ENCODE results near the gene P4HA2. TPM values are rescaled to one million over a fixed set of nuclear protein-coding genes. Genes with fewer than 3 reads are reported as not detected.

P4HA2 gene
- polyA plus RNA-seq, 1 donor from 2014 or later, result 0.26 TPM

DNA sequence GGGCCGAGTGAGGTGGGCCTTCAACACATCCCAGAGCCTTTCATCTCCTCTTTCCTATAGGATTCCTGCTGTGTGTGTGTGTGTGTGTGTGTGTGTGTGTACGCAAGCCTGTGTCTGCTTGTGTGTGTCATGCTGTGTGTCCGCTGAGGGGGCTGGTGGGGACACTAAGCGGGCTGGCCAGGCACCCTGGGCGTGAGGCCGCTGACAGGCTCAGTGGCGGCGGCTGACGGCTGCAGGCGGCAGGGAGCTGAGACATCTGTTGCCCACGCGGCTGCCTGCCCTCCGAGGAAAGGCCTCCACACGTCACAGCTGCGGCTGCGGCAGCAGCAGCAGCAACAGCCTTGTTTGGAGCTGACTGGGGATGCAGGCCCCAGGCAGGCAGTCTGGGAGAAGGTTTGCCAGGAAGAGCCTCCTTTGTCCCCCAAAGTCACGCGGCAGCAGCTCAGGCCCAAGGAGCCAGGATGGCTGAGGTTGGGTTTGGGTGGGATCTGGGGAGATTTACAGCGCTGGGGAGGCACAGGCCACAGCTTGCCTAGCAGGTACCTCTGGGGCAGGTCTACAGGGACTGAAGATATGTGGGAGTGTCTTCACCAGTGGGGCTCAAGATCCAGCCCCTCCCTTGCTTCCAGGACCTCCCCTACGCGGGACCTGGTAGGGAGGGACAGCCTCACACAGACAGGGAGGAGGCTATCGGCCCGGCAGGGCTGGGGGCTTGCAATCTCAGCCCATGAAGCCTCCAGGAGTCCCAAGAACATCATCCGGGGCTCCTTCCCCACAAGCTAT is 31.6 kb upstream of the P4HA2 start:
- Mint-ChIP-seq H3K9me3 (no peaks in the 10 kb centered on the region), H3K27me3 (peaks cover 17% of the 10 kb centered on the region), H3K27ac (no peak overlapping the region), H3K36me3 (peaks cover 3% of the 10 kb centered on the region), H3K4me3 (peak overlapping the region in 1 of 4 donors; percentile 32), H3K4me1 (no peaks in the 10 kb centered on the region)

GRCh38 chr5:132258102-132259068 is 30.7 kb upstream of the P4HA2 start:
- Mint-ChIP-seq H3K27me3 (peaks cover 17% of the 10 kb centered on the region), H3K36me3 (peaks cover 3% of the 10 kb centered on the region), H3K9me3 (no peaks in the 10 kb centered on the region), H3K27ac (no peak overlapping the region), H3K4me3 (peak overlapping the region in 1 of 4 donors; percentile 55), H3K4me1 (no peaks in the 10 kb centered on the region)

- Mint-ChIP-seq H3K4me3 (peak within 1 kb of the TSS in 1 of 4 donors; percentile 67), H3K9me3 (no peaks in the 10 kb centered on the region), H3K36me3 (peaks cover 3% of the 10 kb centered on the region), H3K4me1 (no peaks in the 10 kb centered on the region), H3K27me3 (peaks cover 17% of the 10 kb centered on the region), H3K27ac (no peak within 1 kb of the TSS)
Measured at GRCh38 chr5:132257131-132258101, 29.8 kb upstream of the P4HA2 start, which contains the start of gene PDLIM4. TSS of gene PDLIM4 (plus strand) at chr5:132257696. CDS start at chr5:132257735, 39 bp downstream.

DNA sequence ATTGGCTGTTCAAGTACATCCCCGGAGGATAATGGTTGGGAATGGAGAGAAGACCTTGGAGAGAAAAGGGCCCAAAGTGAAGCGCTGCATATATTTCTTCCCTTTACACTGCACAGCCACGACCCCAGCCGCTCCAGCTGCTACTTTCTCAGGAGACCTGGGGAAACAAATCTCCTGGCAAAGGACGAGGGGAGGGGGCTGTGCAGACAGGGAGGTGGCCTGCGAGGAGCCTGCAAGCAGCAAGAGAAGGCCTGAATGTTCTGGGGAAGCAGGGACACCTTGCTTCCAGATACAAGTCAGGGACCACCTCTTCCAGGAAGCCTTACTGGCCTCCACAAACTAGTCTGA is 29.1 kb upstream of the P4HA2 start:
- no peak overlapping the region for H3K27ac Mint-ChIP-seq
- H3K4me1 Mint-ChIP-seq, result no peaks in the 10 kb centered on the region
- H3K4me3 Mint-ChIP-seq, result peak overlapping the region in 1 of 4 donors; percentile 67
- H3K27me3 Mint-ChIP-seq, result peaks cover 17% of the 10 kb centered on the region
- no peaks in the 10 kb centered on the region for H3K9me3 Mint-ChIP-seq
- peaks cover 3% of the 10 kb centered on the region for H3K36me3 Mint-ChIP-seq

DNA sequence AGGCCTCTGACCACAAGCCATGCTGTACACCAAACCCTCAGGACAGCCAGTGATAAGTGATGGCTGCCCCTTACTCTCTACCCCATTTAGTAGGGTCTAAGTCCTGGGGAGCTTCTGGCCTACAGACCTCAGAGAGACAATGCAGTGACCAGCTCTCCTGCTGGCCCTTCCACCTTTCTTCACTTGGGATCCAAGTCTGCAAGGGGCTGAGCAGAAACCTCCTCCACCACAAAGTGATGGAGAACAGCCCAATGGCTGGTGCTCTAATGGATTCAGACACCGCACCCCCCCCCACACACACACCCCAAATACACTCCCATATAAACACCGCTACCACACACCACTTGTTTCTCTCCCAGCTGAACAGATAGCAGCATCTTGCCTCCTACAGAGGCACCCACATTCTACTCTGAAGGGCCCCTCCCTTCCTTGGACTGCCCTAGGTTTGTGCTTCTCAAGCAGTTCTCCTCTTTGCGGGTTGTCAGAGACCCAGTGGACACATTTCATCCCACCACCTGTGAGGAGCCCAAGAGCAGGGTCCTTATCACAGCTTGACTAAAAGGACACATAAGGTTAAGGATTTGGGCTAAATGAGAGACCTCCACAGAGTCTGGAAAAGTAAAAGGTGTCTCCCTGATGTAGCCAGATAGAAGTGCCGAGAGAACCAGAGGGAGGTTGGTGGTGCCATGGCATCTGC is 28.6 kb upstream of the P4HA2 start:
- Mint-ChIP-seq H3K4me3 (peak overlapping the region in 2 of 4 donors; percentile 10 to 67), H3K27me3 (peaks cover 17% of the 10 kb centered on the region), H3K4me1 (no peaks in the 10 kb centered on the region), H3K36me3 (peaks cover 3% of the 10 kb centered on the region), H3K27ac (no peak overlapping the region), H3K9me3 (no peaks in the 10 kb centered on the region)

DNA sequence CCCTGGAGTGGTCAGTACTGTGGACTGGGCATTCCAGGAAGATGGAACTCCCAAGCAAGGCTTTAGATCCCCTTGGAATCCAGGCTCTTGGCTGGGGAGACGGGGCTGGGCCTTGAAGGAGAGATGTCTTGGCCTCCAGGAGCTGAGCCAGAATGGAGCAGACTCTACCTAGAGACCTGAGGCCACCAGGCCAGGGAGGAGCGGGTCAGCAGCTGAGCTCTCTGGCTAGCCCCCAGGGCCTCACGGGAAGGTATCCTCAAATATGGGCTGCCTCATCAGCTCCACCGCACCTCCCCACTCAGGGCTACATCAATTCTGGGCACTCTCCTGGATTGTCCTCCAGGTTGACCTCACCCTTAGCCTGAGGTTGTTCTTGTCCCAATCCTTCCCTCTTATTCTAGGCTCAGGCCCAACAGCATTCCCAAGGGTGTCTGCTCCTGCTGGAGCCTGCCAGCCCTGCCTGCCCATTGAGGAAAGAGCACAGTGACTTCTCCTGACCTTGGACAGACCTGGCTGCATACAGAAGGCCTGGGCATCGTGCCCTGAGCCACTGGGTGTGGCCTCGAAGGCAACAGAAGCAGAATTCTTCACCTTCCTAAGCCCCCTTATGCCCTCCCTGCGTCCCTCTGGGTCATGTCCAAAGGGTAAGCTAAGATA is 26.8 kb upstream of the P4HA2 start:
- Mint-ChIP-seq H3K27me3 (peaks cover 17% of the 10 kb centered on the region), H3K36me3 (peaks cover 3% of the 10 kb centered on the region), H3K27ac (no peak overlapping the region), H3K4me1 (no peaks in the 10 kb centered on the region), H3K9me3 (no peaks in the 10 kb centered on the region), H3K4me3 (no peak overlapping the region)

DNA sequence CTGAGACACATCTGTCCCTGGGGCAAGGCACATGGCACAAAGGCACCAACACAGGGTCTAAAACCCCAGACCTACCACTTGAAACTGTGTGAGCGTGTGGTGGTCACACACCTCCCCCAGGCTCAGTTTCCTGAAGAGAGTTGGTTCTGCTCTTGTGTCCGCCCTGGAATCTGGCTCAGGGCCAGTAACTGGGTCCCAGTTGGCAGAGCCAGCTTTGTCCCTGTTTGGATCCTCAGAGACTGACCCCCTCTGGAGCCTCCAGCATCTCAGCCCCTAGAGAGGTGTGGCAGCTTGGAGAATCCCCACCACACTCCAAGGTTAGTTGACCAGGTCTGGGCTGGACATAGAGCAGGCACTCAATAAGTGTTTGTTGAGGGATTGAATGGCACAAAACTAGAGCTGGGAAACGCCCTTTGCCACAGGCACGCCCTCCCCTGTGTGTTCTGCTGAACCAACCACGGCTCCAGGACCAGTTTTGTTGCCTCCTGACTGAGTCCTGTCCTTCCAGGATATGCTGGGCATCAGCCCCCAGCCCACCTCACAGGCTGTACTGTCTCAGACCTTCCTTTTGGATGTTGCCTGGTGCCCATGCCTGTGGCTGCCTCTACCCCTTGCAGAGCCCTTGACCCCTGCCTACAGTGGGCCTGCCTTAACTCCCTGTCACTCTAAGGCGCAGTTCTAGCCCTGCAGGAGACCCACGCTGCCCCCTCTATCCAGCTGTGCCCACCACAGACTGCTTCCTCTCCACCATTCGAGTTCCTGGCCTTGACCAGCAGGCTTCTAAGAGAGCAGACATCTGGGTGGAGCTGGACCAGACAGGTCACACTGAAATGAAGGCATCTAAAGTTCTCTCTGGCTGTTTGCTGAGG is 26.0 kb upstream of the P4HA2 start:
- peaks cover 17% of the 10 kb centered on the region for H3K27me3 Mint-ChIP-seq
- H3K4me3 Mint-ChIP-seq, result no peak overlapping the region
- H3K27ac Mint-ChIP-seq, result no peak overlapping the region
- no peaks in the 10 kb centered on the region for H3K4me1 Mint-ChIP-seq
- peaks cover 3% of the 10 kb centered on the region for H3K36me3 Mint-ChIP-seq
- H3K9me3 Mint-ChIP-seq, result no peaks in the 10 kb centered on the region

- peaks cover 3% of the 10 kb centered on the region for H3K36me3 Mint-ChIP-seq
- no peak overlapping the region for H3K27ac Mint-ChIP-seq
- peaks cover 17% of the 10 kb centered on the region for H3K27me3 Mint-ChIP-seq
- no peak overlapping the region for H3K4me3 Mint-ChIP-seq
- no peaks in the 10 kb centered on the region for H3K4me1 Mint-ChIP-seq
- H3K9me3 Mint-ChIP-seq, result no peaks in the 10 kb centered on the region
Measured at GRCh38 chr5:132253008-132253441, 25.4 kb upstream of the P4HA2 start.

GRCh38 chr5:132251220-132251725 is 23.6 kb upstream of the P4HA2 start:
- no peak overlapping the region for H3K27ac Mint-ChIP-seq
- H3K4me3 Mint-ChIP-seq, result no peak overlapping the region
- peaks cover 0 to 7% (median 4%) of the 10 kb centered on the region in 3 donors for H3K9me3 Mint-ChIP-seq
- no peaks in the 10 kb centered on the region for H3K36me3 Mint-ChIP-seq
- no peaks in the 10 kb centered on the region for H3K4me1 Mint-ChIP-seq
- H3K27me3 Mint-ChIP-seq, result peaks cover 8% of the 10 kb centered on the region

DNA sequence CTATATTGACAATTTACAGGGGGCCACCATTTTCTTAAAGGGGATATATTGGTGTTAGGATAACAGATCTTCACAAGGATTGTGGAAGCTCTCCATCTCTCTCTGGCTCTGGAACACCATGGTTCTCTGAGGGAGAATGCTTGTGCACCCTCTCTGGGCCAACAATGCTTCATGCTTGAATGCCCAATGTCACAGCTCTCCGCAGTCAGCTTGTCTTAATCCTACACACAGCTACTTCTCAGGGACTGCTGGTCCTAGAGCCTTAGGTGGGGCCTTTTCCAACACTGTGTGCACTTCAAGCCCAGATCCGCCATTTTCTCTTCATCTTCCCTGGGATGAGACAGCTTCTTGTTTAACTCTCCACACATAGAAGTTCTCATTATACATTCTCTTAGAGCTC is 22.9 kb upstream of the P4HA2 start:
- H3K27ac Mint-ChIP-seq, result no peak overlapping the region

DNA sequence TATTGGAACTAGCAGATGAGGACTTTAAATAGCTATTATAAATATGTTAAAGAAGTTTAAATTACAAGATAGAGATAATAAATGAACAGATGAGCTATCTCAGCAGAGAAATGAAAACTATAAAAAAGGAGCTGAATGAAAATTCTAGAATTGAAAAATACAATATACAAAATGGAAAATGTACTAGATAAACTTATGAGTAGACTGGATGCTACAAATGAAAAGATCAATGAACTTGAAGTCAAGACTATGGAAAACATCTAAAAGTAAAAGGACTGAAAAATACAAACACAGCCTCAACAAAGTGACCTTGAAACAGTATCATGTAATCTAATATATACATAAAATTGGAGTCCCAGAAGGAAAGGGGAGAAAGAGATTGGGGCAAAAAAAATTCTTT is 19.2 kb upstream of the P4HA2 start:
- peaks cover 6 to 35% (median 13%) of the 10 kb centered on the region in 3 donors for H3K9me3 Mint-ChIP-seq
- no peak overlapping the region for H3K4me3 Mint-ChIP-seq
- no peaks in the 10 kb centered on the region for H3K36me3 Mint-ChIP-seq
- H3K4me1 Mint-ChIP-seq, result no peaks in the 10 kb centered on the region
- H3K27ac Mint-ChIP-seq, result no peak overlapping the region
- H3K27me3 Mint-ChIP-seq, result peaks cover 15% of the 10 kb centered on the region

More for the DNA sequence above, 22.9 kb upstream of the P4HA2 start:
- Mint-ChIP-seq H3K9me3 (peaks cover 0 to 14% (median 4%) of the 10 kb centered on the region in 3 donors), H3K4me1 (no peaks in the 10 kb centered on the region), H3K27me3 (peaks cover 2% of the 10 kb centered on the region), H3K4me3 (no peak overlapping the region), H3K36me3 (no peaks in the 10 kb centered on the region)

GRCh38 chr5:132245593-132245992 is 17.9 kb upstream of the P4HA2 start:
- peaks cover 10 to 46% (median 13%) of the 10 kb centered on the region in 3 donors for H3K9me3 Mint-ChIP-seq
- no peaks in the 10 kb centered on the region for H3K36me3 Mint-ChIP-seq
- H3K27me3 Mint-ChIP-seq, result peaks cover 15% of the 10 kb centered on the region
- no peak overlapping the region for H3K27ac Mint-ChIP-seq
- no peaks in the 10 kb centered on the region for H3K4me1 Mint-ChIP-seq
- H3K4me3 Mint-ChIP-seq, result no peak overlapping the region

Data from IgD-negative memory B cell (primary cell).